ENCODE results near the gene MEGF11.

MEGF11 gene

GRCh38 chr15:66253418-66254088, at the start of gene MEGF11:
Gene MEGF11 (minus strand): TSS chr15:66253750. CDS start chr15:66128403, 125,347 bp downstream.
- TF ChIP-seq CTCF (IDR thresholded peaks at IDR 0.05; ENCODE audit: extremely low read depth, missing control alignments) = no peak

GRCh38 chr15:66302489-66303278, 49.1 kb upstream of the MEGF11 start:
- no peak for DNase-seq (ENCODE audit: low spot score)
- TF ChIP-seq CTCF (IDR thresholded peaks at IDR 0.05; ENCODE audit: extremely low read depth, missing control alignments) = no peak

More at GRCh38 chr15:66253418-66254088, at the start of gene MEGF11:
- DNase-seq (ENCODE audit: low spot score) = peak; percentile 60

- DNase-seq (ENCODE audit: low spot score) = no peak
Measured at GRCh38 chr15:66298803-66299251, 45.3 kb upstream of the MEGF11 start.

GRCh38 chr15:66296186-66296585, 42.6 kb upstream of the MEGF11 start:
- no peak for TF ChIP-seq CTCF (IDR thresholded peaks at IDR 0.05; ENCODE audit: extremely low read depth, missing control alignments)
- no peak for DNase-seq (ENCODE audit: low spot score)

More at GRCh38 chr15:66298803-66299251, 45.3 kb upstream of the MEGF11 start:
- TF ChIP-seq CTCF (IDR thresholded peaks at IDR 0.05; ENCODE audit: extremely low read depth, missing control alignments) = no peak

GRCh38 chr15:66294932-66295235, 41.3 kb upstream of the MEGF11 start:
- TF ChIP-seq CTCF (IDR thresholded peaks at IDR 0.05; ENCODE audit: extremely low read depth, missing control alignments) = no peak
- no peak for DNase-seq (ENCODE audit: low spot score)

GRCh38 chr15:66294157-66294931, 40.8 kb upstream of the MEGF11 start:
- no peak for TF ChIP-seq CTCF (IDR thresholded peaks at IDR 0.05; ENCODE audit: extremely low read depth, missing control alignments)
- DNase-seq (ENCODE audit: low spot score) = no peak

Measured in GM20000 (cell line).